ENCODE measurements around the gene PADI1. TPM values are rescaled to one million over a fixed set of nuclear protein-coding genes. Genes with fewer than 3 reads are reported as not detected.

Gene PADI1
- polyA plus RNA-seq, 1 of the 3 experiments (the other 2 are of a cell fraction): 0.26 TPM

DNA sequence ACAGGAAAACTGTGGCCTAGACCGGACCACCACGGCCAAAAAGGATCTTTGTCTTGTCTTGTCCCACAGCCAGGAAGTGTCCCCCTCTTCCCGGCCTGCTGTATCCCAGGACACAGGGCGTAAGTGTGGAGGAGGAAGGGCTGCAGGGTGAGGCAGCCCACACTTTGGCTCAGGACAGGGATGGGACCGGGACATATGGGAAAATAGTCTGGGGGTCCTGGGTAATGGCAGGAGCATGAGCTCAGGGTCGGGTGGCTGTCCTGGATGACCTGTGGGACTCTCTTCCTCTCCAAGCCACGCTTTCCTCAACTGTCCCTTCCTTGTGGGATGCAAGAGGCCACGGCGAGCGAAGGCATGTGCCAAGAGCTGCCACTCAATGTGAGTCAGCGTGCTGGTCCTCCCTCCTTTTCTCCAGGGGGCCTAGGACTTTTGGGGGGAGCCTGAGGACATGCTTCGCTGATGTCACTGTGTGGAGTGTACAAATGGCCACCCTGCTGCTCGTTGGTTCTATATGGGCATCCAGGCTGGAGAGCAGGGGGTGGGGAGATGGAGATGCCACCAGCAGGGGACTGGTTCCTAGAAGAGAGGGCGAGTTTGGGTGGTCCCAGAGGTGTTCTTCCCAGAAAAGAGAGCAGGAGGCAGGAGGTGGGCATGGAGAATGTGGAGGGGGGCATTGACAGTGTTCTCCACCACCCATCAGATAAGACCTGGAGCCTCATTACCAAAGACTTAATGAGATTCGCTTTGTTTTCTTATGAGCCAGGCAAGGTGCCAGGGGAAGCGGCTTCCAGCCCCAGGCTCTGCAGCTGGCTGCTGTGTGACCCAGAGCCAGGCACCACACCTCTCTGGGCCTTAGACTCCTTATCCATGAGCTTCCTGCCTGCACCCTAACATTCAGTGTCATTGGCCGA lies 11.5 kb upstream of the PADI1 start:
- Histone ChIP-seq H3K9me2 (no peaks in the 10 kb centered on the region), H4K20me1 (ENCODE audit: insufficient read depth) (no peaks in the 10 kb centered on the region), H3K9ac (no peak overlapping the region), H3K79me2 (ENCODE audit: insufficient read depth) (no peaks in the 10 kb centered on the region), H3K36me3 (replicated peaks in 1 of 2; ENCODE audit: control insufficient read depth in 1 of 2, insufficient read depth in 2 of 2, low read length in 1 of 2) (no peaks in the 10 kb centered on the region), H3F3A (replicated peaks; ENCODE audit: insufficient read depth) (no peaks in the 10 kb centered on the region), H3K4me2 (no peak overlapping the region), H3K9me3 (no peaks in the 10 kb centered on the region), H3K27ac (ENCODE audit: low read depth in 2 of 2, low read length in 1 of 2) (no peak overlapping the region), H2AFZ (ENCODE audit: low read depth) (no peak overlapping the region), H3K4me3 (ENCODE audit: low read depth in 2 of 2, low read length in 1 of 2) (no peak overlapping the region), H3K27me3 (ENCODE audit: insufficient read depth) (no peaks in the 10 kb centered on the region), H3K4me1 (ENCODE audit: control insufficient read depth in 1 of 2, insufficient read depth in 2 of 2, low read depth in 1 of 2, low read length in 1 of 2) (peaks cover 10 to 16% of the 10 kb centered on the region in 2 experiments; a peak in 3 of 4 replicates)
- WGBS (ENCODE audit: low lambda C conversion rate): 88% methylated on average over 16 of the region's 17 CpGs
- DNase-seq: peak; percentile 61
- no peak for TF ChIP-seq YY1 (IDR thresholded peaks at IDR 0.05; ENCODE audit: low read depth)
- TF ChIP-seq RFX5 (IDR thresholded peaks at IDR 0.05; ENCODE audit: low read length): no peak
- TF ChIP-seq ELF1 (IDR thresholded peaks at IDR 0.05): no peak
- no peak for TF ChIP-seq CHD2 (IDR thresholded peaks at IDR 0.05; ENCODE audit: low read length, partially characterized antibody)
- no peak for TF ChIP-seq REST (IDR thresholded peaks at IDR 0.05; ENCODE audit: low read depth, low read length)
- no peak for TF ChIP-seq ZBTB33 (IDR thresholded peaks at IDR 0.05; ENCODE audit: borderline replicate concordance, low read depth)
- TF ChIP-seq TAF1 (IDR thresholded peaks at IDR 0.05; ENCODE audit: borderline replicate concordance, low read depth, low read length): no peak
- no peak for TF ChIP-seq SMC3 (IDR thresholded peaks at IDR 0.05; ENCODE audit: low read depth, low read length)
- no peak for TF ChIP-seq MEF2A (IDR thresholded peaks at IDR 0.05; ENCODE audit: borderline replicate concordance, low read depth)
- TF ChIP-seq TCF12 (IDR thresholded peaks at IDR 0.05): no peak
- TF ChIP-seq SIN3A (IDR thresholded peaks at IDR 0.05; ENCODE audit: borderline replicate concordance, low read depth, low read length): no peak
- TF ChIP-seq IRF3 (IDR thresholded peaks at IDR 0.05; ENCODE audit: low read depth, low read length): no peak
- no peak for TF ChIP-seq MXI1 (IDR thresholded peaks at IDR 0.05; ENCODE audit: low read depth, low read length)
- TF ChIP-seq FOXM1 (IDR thresholded peaks at IDR 0.05; ENCODE audit: low read depth): no peak
- TF ChIP-seq, protein P1, sequence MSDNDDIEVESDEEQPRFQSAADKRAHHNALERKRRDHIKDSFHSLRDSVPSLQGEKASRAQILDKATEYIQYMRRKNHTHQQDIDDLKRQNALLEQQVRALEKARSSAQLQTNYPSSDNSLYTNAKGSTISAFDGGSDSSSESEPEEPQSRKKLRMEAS (IDR thresholded peaks at IDR 0.05; ENCODE audit: low read depth): no peak
- no peak for TF ChIP-seq EZH2phosphoT487 (IDR thresholded peaks at IDR 0.05; ENCODE audit: borderline replicate concordance, low read depth)
- CTCF ChIA-PET: no interaction called here
- POLR2A ChIA-PET: no interaction called here

All from SK-N-SH (cell line).